K562 (cell line): ENCODE results near the gene LRRC59. TPM values are rescaled to one million over a fixed set of nuclear protein-coding genes. Genes with fewer than 3 reads are reported as not detected.

Source experiments
- ARID1B ChIP-seq: fragments of 450-650 bp; IDR thresholded peaks from 2 replicates; pipeline ENCODE4 v1.6.1; 2016; ENCODE audit warnings: antibody characterized with exemption, mild to moderate bottlenecking, inconsistent platforms
- ATF7 ChIP-seq: fragments of 450-650 bp; IDR thresholded peaks from 2 replicates; pipeline ENCODE4 v1.7.1; 2014; ENCODE audit warnings: mild to moderate bottlenecking, moderate library complexity
- C11orf30 ChIP-seq: fragments of 450-650 bp; IDR thresholded peaks from 2 replicates; pipeline ENCODE4 v1.6.1; 2016; ENCODE audit warnings: low read depth, mild to moderate bottlenecking
- CEBPG ChIP-seq, 3 experiments: fragments of 200-800 bp in 1 of 3; sonication (Bioruptor generic) in 1 of 3; sonication (generic) in 1 of 3; formaldehyde crosslinking in 1 of 3; IDR thresholded peaks in 2 of 3; conservative IDR thresholded peaks in 1 of 3; 2 replicates each; pipeline versions ENCODE4 v1.6.1 to v1.8.0; 2016 to 2022; ENCODE audit warnings: missing compliant biosample characterization in 2 of 3, missing genetic modification characterization in 2 of 3, mild to moderate bottlenecking in 1 of 3, missing genetic modification reagents in 1 of 3
- GABPA ChIP-seq: fragments of 200-800 bp; sonication (Bioruptor generic); conservative IDR thresholded peaks from 2 replicates; pipeline ENCODE4 v1.6.1; 2016; ENCODE audit warnings: low read depth, missing genetic modification characterization, missing compliant biosample characterization
- HNRNPL ChIP-seq: fragments of 200-400 bp; formaldehyde crosslinking; IDR thresholded peaks from 2 replicates; pipeline ENCODE4 v1.6.1; 2017; ENCODE audit warnings: low read depth, mild to moderate bottlenecking, low read length
- HNRNPLL ChIP-seq: fragments of 200-400 bp; formaldehyde crosslinking; IDR thresholded peaks from 2 replicates; pipeline ENCODE4 v1.6.1; 2017; ENCODE audit warnings: low read length, low read depth, mild to moderate bottlenecking; ENCODE audit not compliant: poor library complexity, severe bottlenecking
- SREBF1 ChIP-seq: fragments of 150-350 bp; IDR thresholded peaks from 2 replicates; pipeline ENCODE4 v1.6.1; 2014; ENCODE audit warnings: antibody characterized with exemption, low read depth, low read length, borderline replicate concordance
- ZBTB5 ChIP-seq: fragments of 450-650 bp; IDR thresholded peaks from 2 replicates; pipeline ENCODE4 v1.6.1; 2017; ENCODE audit warnings: antibody characterized with exemption
- ZKSCAN1 ChIP-seq: fragments of 150-350 bp; IDR thresholded peaks from 2 replicates; pipeline ENCODE4 v1.6.1; 2016; ENCODE audit warnings: low read depth, low read length
- ZKSCAN8 ChIP-seq: fragments of 200-800 bp; sonication (Bioruptor generic); IDR thresholded peaks from 2 replicates; pipeline ENCODE4 v1.6.1; 2016; ENCODE audit warnings: missing genetic modification characterization, missing compliant biosample characterization
- ZNF780A ChIP-seq: fragments of 250-450 bp; sonication (Bioruptor Pico); IDR thresholded peaks from 2 replicates; pipeline ENCODE4 v1.5.0; 2021; ENCODE audit warnings: mild to moderate bottlenecking
- polyA plus RNA-seq, 8 experiments: library from polyadenylated mRNA; depleted of rRNA in 4 of 8; stranded (reverse) in 5 of 8; unstranded in 3 of 8; fragments of >200 nt; fragmentation: Nextera tagmentation in 2 of 8; fragmentation: Illumina TruSeq in 1 of 8; extraction: Ambion mirVana in 2 of 8; extraction: Trizol in 1 of 8; gene quantifications; 2 replicates each; pipeline versions ENCODE4 v1.2.1 to v1.2.3, GENCODE V29; 2011 to 2014; ENCODE audit warnings: inconsistent platforms in 1 of 8, missing spikeins in 1 of 8
- total RNA-seq, 7 experiments: library from RNA; depleted of rRNA in 6 of 7; stranded (reverse); fragments of >200 nt in 6 of 7; fragmentation: Illumina TruSeq in 2 of 7; extraction: Trizol in 2 of 7; gene quantifications; 2 replicates each; pipeline versions ENCODE4 v1.2.1 to v1.2.3, GENCODE V29; 2011 to 2021; ENCODE audit warnings: low replicate concordance in 1 of 7
- TF ChIP-seq, protein P1 (sequence below): fragments of 200-800 bp; sonication (Bioruptor generic); IDR thresholded peaks from 2 replicates; pipeline ENCODE4 v1.6.1; 2017; ENCODE audit warnings: missing genetic modification characterization, missing compliant biosample characterization
- TF ChIP-seq, protein P2 (sequence below), 2 experiments: IDR thresholded peaks in 1 of 2; conservative IDR thresholded peaks in 1 of 2; 2 replicates each; pipeline ENCODE4 v1.6.1; 2016; ENCODE audit warnings: low read depth in 2 of 2, mild to moderate bottlenecking in 1 of 2, missing compliant biosample characterization in 1 of 2, missing genetic modification characterization in 1 of 2, moderate library complexity in 1 of 2
- TF ChIP-seq, protein P3 (sequence below): fragments of 250-450 bp; sonication (Bioruptor Pico); IDR thresholded peaks from 2 replicates; pipeline ENCODE4 v1.8.0; 2022; ENCODE audit warnings: moderate library complexity, mild to moderate bottlenecking, inconsistent platforms
- TF ChIP-seq, protein P4 (sequence below): IDR thresholded peaks from 2 replicates; pipeline ENCODE4 v1.6.1; 2012; ENCODE audit warnings: low read depth, low read length, improper control_type of control experiment, borderline replicate concordance

Gene LRRC59
- total and polyA plus RNA-seq, 9 of the 15 experiments (the other 6 are each of a cell fraction or from before 2014, with no cell fraction given), result 27.8 to 244 (median 154) TPM

GRCh38 chr17:50396261-50397110, 837 bp downstream of the LRRC59 start (continued):
- no peak for TF ChIP-seq SREBF1
- no peak for TF ChIP-seq ZNF780A
- TF ChIP-seq HNRNPLL, result no peak
- TF ChIP-seq ZKSCAN1, result no peak
- TF ChIP-seq HNRNPL, result no peak
- no peak for TF ChIP-seq ZBTB5
- no peak for TF ChIP-seq ATF7
- no peak for TF ChIP-seq GABPA (tag)
- TF ChIP-seq ARID1B, result no peak
- TF ChIP-seq, protein P1, sequence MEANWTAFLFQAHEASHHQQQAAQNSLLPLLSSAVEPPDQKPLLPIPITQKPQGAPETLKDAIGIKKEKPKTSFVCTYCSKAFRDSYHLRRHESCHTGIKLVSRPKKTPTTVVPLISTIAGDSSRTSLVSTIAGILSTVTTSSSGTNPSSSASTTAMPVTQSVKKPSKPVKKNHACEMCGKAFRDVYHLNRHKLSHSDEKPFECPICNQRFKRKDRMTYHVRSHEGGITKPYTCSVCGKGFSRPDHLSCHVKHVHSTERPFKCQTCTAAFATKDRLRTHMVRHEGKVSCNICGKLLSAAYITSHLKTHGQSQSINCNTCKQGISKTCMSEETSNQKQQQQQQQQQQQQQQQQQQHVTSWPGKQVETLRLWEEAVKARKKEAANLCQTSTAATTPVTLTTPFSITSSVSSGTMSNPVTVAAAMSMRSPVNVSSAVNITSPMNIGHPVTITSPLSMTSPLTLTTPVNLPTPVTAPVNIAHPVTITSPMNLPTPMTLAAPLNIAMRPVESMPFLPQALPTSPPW (CRISPR knock-in tag), result no peak
- TF ChIP-seq, protein P2, sequence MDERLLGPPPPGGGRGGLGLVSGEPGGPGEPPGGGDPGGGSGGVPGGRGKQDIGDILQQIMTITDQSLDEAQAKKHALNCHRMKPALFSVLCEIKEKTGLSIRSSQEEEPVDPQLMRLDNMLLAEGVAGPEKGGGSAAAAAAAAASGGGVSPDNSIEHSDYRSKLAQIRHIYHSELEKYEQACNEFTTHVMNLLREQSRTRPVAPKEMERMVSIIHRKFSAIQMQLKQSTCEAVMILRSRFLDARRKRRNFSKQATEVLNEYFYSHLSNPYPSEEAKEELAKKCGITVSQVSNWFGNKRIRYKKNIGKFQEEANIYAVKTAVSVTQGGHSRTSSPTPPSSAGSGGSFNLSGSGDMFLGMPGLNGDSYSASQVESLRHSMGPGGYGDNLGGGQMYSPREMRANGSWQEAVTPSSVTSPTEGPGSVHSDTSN (CRISPR knock-in tag; IDR thresholded peaks at IDR 0.05; ENCODE audit: low read depth), result no peak
- TF ChIP-seq, protein P2 (tag; conservative IDR thresholded peaks at IDR 0.05; ENCODE audit: low read depth), result no peak
- TF ChIP-seq, protein P3, sequence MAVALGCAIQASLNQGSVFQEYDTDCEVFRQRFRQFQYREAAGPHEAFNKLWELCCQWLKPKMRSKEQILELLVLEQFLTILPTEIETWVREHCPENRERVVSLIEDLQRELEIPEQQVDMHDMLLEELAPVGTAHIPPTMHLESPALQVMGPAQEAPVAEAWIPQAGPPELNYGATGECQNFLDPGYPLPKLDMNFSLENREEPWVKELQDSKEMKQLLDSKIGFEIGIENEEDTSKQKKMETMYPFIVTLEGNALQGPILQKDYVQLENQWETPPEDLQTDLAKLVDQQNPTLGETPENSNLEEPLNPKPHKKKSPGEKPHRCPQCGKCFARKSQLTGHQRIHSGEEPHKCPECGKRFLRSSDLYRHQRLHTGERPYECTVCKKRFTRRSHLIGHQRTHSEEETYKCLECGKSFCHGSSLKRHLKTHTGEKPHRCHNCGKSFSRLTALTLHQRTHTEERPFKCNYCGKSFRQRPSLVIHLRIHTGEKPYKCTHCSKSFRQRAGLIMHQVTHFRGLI (CRISPR knock-in tag), result no peak
- no peak for TF ChIP-seq CEBPG (CRISPR knock-in tag; IDR thresholded peaks at IDR 0.05)
- TF ChIP-seq CEBPG (tag; conservative IDR thresholded peaks at IDR 0.05 in 1 of 2, IDR thresholded peaks at IDR 0.05 in 1 of 2), result peak; percentile 50 to 78; a peak in 3 of 4 replicates
- TF ChIP-seq ZKSCAN8, result no peak
- TF ChIP-seq, protein P4, sequence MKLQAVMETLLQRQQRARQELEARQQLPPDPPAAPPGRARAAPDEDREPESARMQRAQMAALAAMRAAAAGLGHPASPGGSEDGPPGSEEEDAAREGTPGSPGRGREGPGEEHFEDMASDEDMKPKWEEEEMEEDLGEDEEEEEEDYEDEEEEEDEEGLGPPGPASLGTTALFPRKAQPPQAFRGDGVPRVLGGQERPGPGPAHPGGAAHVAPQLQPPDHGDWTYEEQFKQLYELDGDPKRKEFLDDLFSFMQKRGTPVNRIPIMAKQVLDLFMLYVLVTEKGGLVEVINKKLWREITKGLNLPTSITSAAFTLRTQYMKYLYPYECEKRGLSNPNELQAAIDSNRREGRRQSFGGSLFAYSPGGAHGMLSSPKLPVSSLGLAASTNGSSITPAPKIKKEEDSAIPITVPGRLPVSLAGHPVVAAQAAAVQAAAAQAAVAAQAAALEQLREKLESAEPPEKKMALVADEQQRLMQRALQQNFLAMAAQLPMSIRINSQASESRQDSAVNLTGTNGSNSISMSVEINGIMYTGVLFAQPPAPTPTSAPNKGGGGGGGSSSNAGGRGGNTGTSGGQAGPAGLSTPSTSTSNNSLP, result no peak
- TF ChIP-seq C11orf30, result no peak
